K562 (cell line): ENCODE data around the gene ANKLE2. TPM values are rescaled to one million over a fixed set of nuclear protein-coding genes. Genes with fewer than 3 reads are reported as not detected.

Source experiments
- ARID4B ChIP-seq: sonication (generic); formaldehyde crosslinking; IDR thresholded peaks from 2 replicates; pipeline ENCODE4 v1.8.0; 2022; ENCODE audit warnings: mild to moderate bottlenecking, missing genetic modification reagents
- BCOR ChIP-seq: fragments of 450-650 bp; IDR thresholded peaks from 2 replicates; pipeline ENCODE4 v1.6.1; 2016
- CHD4 ChIP-seq: fragments of 200-600 bp; sonication (generic); IDR thresholded peaks from 3 replicates; pipeline ENCODE4 v1.6.1; 2012; ENCODE audit warnings: low read depth, mild to moderate bottlenecking, mixed read lengths, low read length, inconsistent platforms; ENCODE audit not compliant: insufficient read depth, insufficient replicate concordance, poor library complexity, severe bottlenecking
- CUX1 ChIP-seq: fragments of 200-800 bp; sonication (Bioruptor generic); IDR thresholded peaks from 2 replicates; pipeline ENCODE4 v1.6.1; 2016; ENCODE audit warnings: missing genetic modification characterization, missing compliant biosample characterization
- E2F8 ChIP-seq: fragments of 450-650 bp; IDR thresholded peaks from 2 replicates; pipeline ENCODE4 v1.7.1; 2018; ENCODE audit warnings: mild to moderate bottlenecking, low read depth; ENCODE audit not compliant: partially characterized antibody
- HDGF ChIP-seq: fragments of 450-650 bp; IDR thresholded peaks from 2 replicates; pipeline ENCODE4 v1.6.1; 2016
- HSF4 ChIP-seq: fragments of 250-450 bp; sonication (Bioruptor Pico); IDR thresholded peaks from 2 replicates; pipeline ENCODE4 v2.1.2; 2022; ENCODE audit warnings: mild to moderate bottlenecking, moderate library complexity, borderline replicate concordance
- RCOR1 ChIP-seq, 2 experiments: IDR thresholded peaks; 2 replicates each; pipeline ENCODE4 v1.6.1; 2012; ENCODE audit warnings: low read depth in 2 of 2, low read length in 2 of 2, borderline replicate concordance in 1 of 2, improper control_type of control experiment in 1 of 2
- SP2 ChIP-seq: IDR thresholded peaks from 2 replicates; pipeline ENCODE4 v1.6.1; 2011; ENCODE audit warnings: mild to moderate bottlenecking, low read depth, low read length, moderate library complexity; ENCODE audit not compliant: poor library complexity, severe bottlenecking; ENCODE audit errors: extremely low read depth
- SUPT5H ChIP-seq: fragments of 450-650 bp; IDR thresholded peaks from 2 replicates; pipeline ENCODE4 v1.6.1; 2016
- ZNF436 ChIP-seq: fragments of 250-450, 450-650 bp; sonication (Bioruptor Pico); formaldehyde crosslinking; IDR thresholded peaks from 2 replicates; pipeline ENCODE4 v1.7.0; 2020; ENCODE audit warnings: mild to moderate bottlenecking
- ZNF655 ChIP-seq: fragments of 250-450 bp; sonication (Bioruptor Pico); IDR thresholded peaks from 2 replicates; pipeline ENCODE4 v1.5.0; 2021
- polyA plus RNA-seq, 8 experiments: library from polyadenylated mRNA; depleted of rRNA in 4 of 8; stranded (reverse) in 5 of 8; unstranded in 3 of 8; fragments of >200 nt; fragmentation: Nextera tagmentation in 2 of 8; fragmentation: Illumina TruSeq in 1 of 8; extraction: Ambion mirVana in 2 of 8; extraction: Trizol in 1 of 8; gene quantifications; 2 replicates each; pipeline versions ENCODE4 v1.2.1 to v1.2.3, GENCODE V29; 2011 to 2014; ENCODE audit warnings: inconsistent platforms in 1 of 8, missing spikeins in 1 of 8
- total RNA-seq, 7 experiments: library from RNA; depleted of rRNA in 6 of 7; stranded (reverse); fragments of >200 nt in 6 of 7; fragmentation: Illumina TruSeq in 2 of 7; extraction: Trizol in 2 of 7; gene quantifications; 2 replicates each; pipeline versions ENCODE4 v1.2.1 to v1.2.3, GENCODE V29; 2011 to 2021; ENCODE audit warnings: low replicate concordance in 1 of 7

The ANKLE2 gene
- total and polyA plus RNA-seq, 9 of the 15 experiments (the other 6 are each of a cell fraction or from before 2014, with no cell fraction given), result 3.2 to 57.7 (median 45.6) TPM

GRCh38 chr12:132766380-132767085 is 4.9 kb upstream of the ANKLE2 start (continued):
- TF ChIP-seq ARID4B, result no peak
- TF ChIP-seq SP2, result no peak
- TF ChIP-seq SUPT5H, result 0 out of 2 replicates have a peak, but pooled peaks have one; percentile 35
- TF ChIP-seq RCOR1 (IDR thresholded peaks at IDR 0.05; ENCODE audit: borderline replicate concordance in 1 of 2, low read depth in 2 of 2, low read length in 2 of 2), result no peak
- 0 out of 2 replicates have a peak, but pooled peaks have one; percentile 19 for TF ChIP-seq BCOR
- TF ChIP-seq CUX1 (CRISPR knock-in tag), result no peak
- TF ChIP-seq ZNF655 (CRISPR knock-in tag), result no peak
- no peak for TF ChIP-seq CHD4
- TF ChIP-seq ZNF436 (CRISPR knock-in tag), result no peak
- no peak for TF ChIP-seq HSF4 (CRISPR knock-in tag)
- no peak for TF ChIP-seq HDGF
- TF ChIP-seq E2F8, result no peak
